Measurements from ENCODE around the gene MAP3K2.

The MAP3K2 gene

DNA sequence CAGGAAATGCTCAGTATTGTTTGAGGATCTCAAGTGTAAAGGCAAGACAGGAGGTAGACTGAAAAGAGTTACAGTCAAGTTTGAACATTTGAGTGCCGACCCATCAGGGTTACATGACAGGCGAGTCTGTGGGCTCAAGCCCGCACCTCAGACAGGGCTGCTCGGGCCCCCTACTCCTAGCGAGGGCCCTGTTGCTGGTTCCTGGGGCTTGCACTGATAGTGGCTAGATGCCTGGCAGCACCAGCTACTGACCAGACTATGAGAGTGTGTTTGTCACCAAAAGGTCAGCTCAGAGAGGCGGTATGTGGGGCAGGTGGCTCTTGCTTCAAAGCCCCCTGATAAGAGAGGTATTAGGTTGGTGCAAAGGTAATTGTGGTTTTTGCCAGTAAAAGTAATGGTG, 132.1 kb downstream of the MAP3K2 start:
- TF ChIP-seq, protein P1, sequence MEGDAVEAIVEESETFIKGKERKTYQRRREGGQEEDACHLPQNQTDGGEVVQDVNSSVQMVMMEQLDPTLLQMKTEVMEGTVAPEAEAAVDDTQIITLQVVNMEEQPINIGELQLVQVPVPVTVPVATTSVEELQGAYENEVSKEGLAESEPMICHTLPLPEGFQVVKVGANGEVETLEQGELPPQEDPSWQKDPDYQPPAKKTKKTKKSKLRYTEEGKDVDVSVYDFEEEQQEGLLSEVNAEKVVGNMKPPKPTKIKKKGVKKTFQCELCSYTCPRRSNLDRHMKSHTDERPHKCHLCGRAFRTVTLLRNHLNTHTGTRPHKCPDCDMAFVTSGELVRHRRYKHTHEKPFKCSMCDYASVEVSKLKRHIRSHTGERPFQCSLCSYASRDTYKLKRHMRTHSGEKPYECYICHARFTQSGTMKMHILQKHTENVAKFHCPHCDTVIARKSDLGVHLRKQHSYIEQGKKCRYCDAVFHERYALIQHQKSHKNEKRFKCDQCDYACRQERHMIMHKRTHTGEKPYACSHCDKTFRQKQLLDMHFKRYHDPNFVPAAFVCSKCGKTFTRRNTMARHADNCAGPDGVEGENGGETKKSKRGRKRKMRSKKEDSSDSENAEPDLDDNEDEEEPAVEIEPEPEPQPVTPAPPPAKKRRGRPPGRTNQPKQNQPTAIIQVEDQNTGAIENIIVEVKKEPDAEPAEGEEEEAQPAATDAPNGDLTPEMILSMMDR (IDR thresholded peaks at IDR 0.05; ENCODE audit: low read depth, low read length), result no peak
- no peak for DNase-seq (ENCODE audit: extremely low read depth, low read depth)

DNA sequence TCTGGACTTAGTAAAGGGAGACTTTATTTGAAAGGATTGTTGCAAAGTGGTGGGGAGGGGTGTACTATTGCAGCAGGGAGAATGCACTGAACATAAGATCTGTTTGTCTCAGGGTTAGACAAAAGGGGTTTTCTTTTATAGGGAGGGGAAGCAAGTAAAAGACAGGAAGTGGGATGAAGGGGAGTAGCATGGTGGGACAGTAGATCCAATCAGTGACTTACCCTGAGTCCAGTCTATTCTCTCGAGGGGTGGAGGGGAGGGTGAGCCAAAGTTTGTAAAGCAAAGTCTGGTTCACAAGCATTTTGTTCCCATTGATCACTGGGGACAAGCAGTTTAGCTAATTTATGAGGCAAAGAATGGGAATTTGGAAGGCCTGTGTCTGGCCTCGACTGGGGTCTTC, 132.6 kb downstream of the MAP3K2 start:
- no peak for DNase-seq (ENCODE audit: extremely low read depth, low read depth)
- TF ChIP-seq, protein P1 (IDR thresholded peaks at IDR 0.05; ENCODE audit: low read depth, low read length), result no peak

DNA sequence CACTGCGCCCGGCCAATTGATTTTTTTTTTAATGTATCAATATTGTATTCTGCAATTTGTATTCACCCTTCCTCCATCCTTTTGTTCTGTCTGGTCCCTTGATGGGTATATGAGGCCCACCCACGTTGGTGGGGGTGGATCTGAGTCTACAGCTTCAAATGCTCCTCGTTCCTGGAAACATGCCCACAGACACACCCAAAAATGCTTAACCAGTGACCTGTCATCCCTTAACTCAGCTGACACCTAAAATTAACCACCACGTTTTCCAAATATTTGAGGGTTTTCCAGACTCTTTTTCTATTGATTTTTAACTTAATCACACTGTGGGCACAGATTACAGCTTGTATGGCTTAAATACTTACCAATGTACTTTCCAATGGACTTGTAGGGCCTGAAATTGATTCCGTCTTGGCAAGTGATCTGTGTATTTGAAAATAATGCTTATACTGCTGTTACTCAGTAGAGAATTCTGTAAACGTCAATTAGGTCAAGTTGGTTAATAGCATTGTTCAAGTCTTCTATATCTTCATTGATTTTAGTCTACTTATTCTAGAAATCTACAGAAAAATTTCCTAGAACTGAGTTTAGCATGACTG, 133.3 kb downstream of the MAP3K2 start:
- DNase-seq (ENCODE audit: extremely low read depth, low read depth), result no peak
- TF ChIP-seq, protein P1 (IDR thresholded peaks at IDR 0.05; ENCODE audit: low read depth, low read length), result no peak
